GM19099 (cell line): ENCODE measurements around the gene RNF223.

Experiments
- POLR2A ChIP-seq: IDR thresholded peaks from 3 replicates; pipeline ENCODE4 v1.6.1; 2011; ENCODE audit warnings: low read depth; ENCODE audit not compliant: insufficient read length; ENCODE audit errors: extremely low read depth

The RNF223 gene

DNA sequence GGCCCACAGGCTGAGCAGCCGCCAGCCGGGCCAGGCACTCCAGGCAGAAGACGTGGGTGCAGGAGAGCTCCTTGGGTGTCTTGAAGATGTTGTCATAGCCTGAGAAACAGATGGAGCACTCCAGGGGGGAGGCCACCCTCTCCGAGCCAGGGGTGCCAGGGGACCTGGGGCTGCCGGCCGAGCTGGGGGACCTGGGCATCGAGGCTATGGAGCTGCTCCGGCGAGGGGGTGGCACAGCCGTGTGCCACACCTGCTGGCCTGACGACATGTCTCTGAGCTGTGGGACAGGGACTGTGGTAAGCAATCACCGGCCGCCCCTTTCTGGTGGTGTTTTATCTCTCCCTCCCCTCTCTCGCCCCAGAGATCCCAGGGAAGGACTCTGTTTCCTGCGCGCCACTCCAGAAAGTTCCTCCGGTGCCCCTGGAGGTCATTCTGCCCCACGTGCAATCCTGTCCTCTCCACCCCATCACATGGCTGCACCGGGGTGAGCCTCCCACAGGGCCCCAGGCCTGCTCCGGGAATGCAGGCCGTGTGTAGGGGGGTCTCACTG is 1.7 kb downstream of the RNF223 start:
- TF ChIP-seq POLR2A = no peak

DNA sequence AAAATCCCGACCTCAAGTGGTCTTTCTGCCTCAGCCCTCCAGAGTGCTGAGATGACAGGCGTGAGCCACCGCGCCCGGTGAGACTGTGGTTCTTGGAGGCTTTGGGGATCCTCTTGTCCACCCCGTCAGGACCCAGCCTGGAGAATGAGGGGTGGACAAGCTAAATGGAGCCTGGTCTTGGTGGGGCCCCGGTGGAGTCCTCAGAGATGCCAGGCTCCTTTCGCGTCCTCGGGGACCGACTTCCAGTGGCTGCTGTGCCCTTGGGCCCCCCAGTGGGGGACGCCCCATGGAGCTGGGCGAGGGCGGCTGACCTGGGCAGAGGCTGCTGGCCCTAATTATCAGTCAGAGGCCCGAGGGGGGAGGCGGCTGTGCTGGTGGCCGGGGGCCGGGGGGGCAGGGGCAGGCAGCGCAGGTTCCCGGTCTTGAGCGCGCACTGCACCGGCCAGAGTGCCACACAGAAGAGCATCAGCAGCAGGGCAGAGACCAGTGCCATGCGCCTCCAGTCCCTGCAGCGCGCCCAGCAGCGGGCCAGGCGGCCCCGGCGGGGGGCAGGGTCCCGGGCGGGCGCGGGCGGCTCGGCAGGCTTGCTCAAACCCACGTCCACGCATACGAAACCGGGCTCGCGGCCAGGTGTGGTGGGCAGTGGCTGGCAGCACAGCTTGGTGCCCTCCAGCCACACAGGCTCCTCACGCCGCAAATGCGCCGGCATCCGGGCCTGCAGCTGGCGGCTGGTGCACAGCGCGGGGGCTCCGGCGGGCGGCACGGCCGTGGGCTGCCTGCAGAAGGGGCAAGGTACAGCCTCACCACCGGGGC is 2.4 kb downstream of the RNF223 start:
- no peak for TF ChIP-seq POLR2A

DNA sequence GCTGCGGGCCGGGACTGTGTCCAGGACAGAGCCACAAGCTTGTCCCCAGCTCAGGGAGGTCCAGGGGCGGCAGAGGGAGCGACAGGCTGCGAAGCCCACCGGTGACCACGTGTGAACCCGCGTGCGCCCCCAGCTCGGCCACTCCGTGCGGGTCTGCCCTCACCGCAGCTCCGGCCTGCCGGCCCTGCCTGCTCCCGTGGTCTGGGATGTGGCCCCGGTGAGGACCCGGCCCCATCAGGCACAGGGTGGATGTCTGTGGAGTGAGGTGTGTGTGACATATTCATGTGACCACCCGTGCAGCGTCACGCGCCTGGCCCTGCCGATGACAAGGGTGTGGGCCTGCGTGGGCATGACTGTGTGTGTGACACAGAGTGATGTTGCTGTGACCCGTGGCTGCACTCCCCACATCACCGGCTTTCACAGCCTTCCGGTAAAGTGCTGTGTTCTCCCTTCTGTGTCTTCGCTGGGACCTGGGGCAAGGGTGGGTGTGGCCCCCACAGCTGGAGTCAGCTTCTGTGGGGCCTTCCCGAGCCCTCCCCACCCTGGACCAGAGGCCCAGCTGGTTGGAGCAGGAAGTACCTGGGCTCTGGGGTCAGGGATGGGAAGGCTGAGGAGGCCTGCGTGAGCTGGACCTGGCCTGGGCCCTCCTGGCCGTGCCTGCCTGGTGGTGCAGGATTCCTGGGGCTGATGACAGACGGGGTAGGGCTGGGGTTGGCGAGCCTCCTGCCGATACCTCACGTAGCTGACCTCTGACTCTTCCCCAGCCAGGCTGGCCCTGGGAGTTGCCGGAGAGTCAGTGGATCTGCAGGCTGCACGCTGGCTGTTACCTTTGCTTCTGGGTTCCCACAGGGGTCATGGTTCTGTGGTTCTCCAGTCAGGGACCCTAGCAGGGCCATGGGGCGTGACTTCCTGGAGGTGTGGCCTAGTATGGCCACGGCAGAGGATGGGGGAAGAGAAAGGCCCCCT is 4.1 kb downstream of the RNF223 start:
- TF ChIP-seq POLR2A = no peak

DNA sequence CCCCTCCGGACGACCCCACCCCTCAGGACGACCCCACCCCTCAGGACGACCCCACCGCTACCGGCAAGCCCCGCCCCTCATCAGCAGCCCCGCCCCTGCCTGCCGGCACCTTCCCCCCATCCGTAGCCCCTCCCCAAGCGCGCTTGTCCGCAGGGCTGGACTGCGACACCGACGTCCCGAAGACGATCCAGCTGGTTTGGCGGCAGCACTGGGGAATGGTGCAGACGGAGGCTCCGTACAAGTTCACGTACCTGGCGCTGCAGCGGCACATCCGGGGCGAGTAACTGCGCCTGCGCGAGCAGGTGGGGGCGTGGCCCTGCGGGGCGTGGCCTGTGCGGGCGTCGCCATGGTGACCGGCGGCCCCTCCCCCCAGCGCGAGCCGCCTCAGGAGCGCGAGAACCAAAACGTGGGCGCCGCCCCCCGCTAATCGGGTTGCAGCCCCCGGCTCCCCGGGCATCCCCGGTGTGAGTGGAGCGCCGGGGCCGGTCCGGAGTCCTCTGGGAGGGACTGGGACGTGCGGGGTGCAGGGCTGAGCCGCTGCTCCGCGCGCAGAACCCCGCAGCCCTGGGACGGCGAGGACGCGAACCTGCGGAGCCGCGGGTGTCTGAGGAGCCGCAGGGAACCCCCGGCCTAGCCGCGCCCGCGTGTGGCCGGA is 4.9 kb downstream of the RNF223 start:
- TF ChIP-seq POLR2A = peak; percentile 57

DNA sequence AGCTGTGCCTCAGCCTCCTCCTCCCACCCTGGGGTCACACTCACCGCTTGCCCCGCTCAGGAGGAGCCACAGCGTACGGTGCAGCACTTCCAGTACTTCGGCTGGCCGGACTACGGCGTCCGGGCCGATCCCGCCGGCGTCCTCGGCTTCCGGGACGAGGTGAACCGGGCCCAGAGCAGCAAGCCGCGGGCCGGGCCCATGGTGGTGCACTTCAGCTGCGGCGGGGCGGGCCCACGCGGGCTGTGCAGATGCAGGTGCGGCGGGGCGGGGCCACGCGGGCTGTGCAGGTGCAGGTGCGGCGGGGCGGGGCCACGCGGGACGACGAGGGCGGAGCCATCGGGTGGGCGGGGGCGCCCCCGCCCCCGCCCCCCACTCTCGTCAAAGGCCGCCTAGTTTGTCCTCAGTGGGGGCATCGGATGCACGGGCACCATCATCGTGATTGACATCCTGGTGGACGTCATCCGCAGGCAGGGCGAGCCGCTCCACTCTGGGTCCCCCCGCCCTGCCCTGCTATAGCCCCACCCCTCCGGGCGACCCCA is 5.5 kb downstream of the RNF223 start:
- no peak for TF ChIP-seq POLR2A

DNA sequence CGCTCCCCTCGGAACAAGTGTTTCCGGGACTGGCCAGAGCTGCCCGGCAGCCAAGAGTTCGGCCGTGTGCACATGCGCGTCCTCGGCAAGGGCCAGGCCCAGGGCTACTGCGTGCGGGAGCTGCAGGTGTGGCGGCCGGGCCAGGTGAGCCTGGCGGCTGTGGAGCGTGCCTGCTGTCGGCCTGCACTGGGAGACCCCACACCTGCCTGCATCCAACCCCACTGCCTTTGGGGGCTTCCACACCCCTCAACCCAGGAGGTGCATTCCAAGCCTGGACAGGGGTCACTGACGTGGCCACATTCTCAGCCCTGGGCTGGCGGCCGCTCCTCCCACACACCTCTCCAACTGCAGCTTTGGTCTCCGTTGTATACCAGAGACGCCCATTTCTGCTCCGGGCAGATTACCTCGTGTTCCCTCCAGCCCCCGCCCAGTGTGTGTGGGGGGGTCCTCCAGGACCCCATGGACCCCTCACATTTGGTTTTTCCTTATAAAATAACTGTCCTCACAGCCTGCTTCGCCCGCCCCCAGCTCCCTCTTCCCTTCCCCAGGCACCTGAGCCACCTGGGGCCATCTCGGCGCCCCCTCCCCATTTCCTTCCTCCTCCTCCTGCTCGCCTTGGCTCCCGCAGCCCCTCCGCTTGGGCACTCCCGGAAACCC is 6.1 kb downstream of the RNF223 start:
- TF ChIP-seq POLR2A = no peak

DNA sequence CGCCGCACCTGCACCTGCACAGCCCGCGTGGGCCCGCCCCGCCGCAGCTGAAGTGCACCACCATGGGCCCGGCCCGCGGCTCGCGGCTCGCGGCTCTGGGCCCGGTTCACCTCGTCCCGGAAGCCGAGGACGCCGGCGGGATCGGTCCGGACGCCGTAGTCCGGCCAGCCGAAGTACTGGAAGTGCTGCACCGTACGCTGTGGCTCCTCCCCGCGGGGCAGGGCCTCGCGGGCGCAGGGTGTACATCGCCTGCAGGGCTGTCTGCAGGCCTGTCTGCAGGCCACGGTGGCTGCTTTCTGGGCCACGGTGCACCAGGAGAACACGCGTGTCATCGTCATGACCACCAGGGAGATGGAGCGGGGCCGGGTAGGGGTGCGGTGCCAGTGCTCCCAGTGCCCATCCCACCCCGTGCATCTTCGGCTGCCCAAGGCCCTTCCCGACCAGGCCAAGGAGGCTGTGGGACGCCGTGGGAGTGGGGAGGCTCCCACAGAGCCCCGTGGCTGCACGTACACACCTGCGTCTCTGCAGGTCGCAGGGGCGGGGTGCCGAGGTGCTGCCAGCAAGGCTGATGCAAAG is 6.7 kb downstream of the RNF223 start:
- no peak for TF ChIP-seq POLR2A

DNA sequence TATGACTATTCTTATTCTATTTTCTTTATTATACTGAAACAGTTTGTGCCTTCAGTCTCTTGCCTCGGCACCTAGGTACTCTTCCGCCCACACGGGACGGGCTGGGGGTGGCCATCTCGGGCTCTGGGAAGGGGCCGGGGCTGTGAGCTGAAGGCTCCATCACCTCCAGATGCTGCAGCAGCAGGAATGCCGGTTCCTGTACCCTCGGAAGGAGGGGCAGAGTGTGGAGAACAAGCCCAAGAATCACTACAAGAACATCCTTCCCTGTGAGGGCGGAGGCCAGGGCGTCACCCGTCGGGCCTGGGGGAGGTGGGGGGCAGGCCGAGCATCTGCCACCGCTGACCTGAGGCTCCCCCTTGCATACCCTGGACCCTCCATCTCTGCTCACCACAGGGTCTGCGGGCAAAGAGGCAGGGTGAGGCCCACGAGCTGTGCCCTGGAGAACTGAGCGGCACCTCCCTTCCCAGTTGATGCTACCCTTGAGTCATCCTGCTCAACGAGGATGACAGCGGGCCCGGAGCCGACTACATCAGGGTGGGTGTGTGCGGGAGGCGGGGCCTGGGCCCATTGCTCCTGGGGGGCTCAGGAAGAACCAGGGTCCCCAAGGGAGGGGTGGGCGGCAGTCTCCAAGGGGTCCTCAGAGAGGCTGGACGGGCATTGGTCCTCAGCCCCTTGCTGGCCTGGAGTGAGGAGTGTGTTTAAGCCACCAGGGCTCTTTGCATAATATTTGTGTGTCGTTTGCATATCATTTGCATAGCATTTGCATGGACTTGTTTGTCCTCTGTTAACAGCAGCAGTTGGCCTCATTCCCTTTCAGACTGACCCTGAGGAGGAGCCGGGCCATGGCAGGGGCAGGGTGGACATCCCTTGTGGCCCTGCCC is 7.5 kb downstream of the RNF223 start:
- no peak for TF ChIP-seq POLR2A

DNA sequence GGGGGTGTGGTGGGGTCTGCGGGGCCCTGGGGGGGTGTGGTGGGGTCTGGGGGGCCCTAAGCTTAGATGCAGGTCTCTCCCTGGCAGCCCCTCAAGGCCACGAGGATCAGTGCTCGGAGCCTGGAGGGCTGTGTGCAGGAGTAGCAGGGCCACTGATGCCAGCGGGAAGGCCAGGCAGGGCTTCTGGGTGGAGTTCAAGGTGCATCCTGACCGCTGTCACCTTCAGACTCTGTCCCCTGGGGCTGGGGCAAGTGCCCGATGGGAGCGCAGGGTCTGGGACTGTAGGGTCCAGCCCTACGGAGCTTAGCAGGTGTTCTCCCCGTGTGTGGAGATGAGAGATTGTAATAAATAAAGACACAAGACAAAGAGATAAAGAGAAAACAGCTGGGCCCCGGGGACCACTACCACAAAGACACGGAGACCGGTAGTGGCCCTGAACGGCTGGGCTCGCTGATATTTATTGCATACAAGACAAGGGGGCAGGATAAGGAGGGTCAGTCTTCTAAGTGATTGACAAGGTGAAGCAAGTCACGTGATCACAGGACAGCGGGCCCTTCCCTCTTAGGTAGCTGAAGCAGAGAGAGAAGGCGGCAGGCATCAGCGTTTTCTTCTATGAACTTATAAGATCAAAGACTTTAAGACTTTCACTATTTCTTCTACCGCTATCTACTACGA is 8.7 kb downstream of the RNF223 start:
- TF ChIP-seq POLR2A = no peak

DNA sequence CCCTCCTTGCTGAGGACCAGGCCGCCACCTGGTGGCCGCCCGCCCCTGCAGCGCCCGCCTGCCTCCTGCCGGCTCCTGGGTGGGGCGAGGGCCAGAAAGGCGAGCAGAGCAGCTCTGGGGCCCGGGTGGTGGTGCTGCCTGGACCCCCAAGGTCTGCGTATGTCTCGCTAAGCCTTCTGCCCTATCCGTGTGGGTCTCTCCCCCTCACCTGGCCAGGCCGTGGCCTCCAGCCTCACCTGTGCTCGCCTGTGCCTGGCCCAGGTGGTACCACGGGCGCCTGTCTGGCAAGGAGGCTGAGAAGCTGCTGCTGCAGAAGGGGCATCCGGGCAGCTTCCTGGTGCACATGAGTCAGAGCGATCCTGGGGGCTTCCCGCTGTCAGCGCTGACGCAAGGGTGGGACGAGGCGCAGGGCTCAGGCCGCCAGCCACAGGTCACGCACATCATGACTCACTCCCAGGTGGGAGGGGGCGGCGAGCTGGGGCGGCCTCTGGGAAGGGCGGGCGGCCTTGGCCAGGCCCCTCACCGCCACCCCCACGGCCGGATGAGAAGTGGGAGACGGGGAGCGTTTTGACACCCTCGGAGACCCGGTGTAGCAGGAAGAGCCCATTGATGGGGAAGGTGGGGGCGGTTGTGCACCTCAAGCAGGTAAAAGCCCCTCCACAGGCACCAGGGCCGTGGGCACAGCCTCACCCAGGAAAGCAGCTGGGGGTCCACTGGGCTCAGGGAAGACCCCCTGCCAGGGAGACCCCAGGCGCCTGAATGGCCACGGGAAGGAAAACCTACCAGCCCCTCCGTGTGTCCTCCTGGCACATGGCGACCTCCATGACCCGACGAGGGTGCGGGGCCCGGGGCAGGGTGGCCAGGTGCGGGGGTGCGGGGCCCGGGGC is 9.9 kb downstream of the RNF223 start:
- peak; percentile 68 for TF ChIP-seq POLR2A

DNA sequence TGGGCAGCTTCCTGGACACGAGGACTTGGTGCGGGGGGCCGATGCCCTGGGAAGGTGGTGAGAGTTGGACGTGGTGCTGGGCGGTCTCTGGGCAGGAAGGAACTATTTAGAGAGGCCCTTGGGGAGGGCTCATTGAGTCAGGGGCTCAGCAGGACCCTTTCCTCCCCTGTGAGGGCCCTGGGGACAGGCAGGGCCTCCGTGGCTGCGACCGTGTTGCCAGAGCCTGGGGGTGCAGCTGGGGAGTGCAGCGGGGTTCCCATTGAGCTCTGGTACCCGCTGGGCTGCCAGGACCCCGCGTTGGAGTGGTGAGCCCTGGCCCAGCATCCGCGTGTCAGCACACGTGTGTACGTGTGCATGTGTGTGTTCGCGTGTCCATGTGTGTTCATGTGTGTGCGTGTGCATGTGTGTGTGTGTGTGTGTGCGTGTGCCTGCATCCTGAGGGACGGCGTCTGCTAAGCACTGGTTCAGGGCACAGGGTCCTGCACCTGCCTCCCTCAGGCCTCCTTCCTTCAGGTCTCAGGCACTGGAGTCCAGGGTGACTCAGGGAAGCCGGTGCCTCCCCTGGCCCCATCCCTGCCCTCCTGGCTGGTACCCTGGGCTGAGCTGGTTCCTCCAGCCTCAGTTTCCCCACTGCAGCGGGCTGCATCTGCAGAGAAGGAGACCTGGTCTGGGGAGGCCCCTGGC is 10.7 kb downstream of the RNF223 start:
- no peak for TF ChIP-seq POLR2A
